Caco-2 (cell line): ENCODE data around the gene ATXN7L1. TPM values are rescaled to one million over a fixed set of nuclear protein-coding genes. Genes with fewer than 3 reads are reported as not detected.

Experiments used
- BruUV-seq: library from RNA; stranded (reverse); fragments of 400-500 nt; replicated peaks from 2 replicates; lab custom pipeline; 2021; lab: Mats Ljungman, UMichigan
- CTCF ChIA-PET: fragments of 300-600 bp; sonication (Branson Sonifier 250); formaldehyde crosslinking; loops from one replicate; lab custom pipeline; 2022; ENCODE audit warnings: antibody characterized with exemption; lab: Charles Lee
- POLR2A ChIA-PET: fragments of 300-600 bp; sonication (Branson Sonifier 250); formaldehyde crosslinking; loops from one replicate; lab custom pipeline; 2022; ENCODE audit warnings: antibody characterized with exemption; lab: Charles Lee
- DNase-seq, 2 experiments: peaks; one replicate each; pipeline versions ENCODE4 v3.0.0 to v3.0.0-alpha.2; 2020 to 2022
- H3K27me3 ChIP-seq: replicated peaks from 2 replicates; pipeline ENCODE4 v1.6.0; 2011; ENCODE audit warnings: low read length; ENCODE audit not compliant: control insufficient read depth, insufficient read depth
- H3K36me3 ChIP-seq: 2 replicates; pipeline ENCODE4 v1.5.1; 2011; ENCODE audit warnings: low read length; ENCODE audit not compliant: control insufficient read depth, insufficient read depth
- H3K4me1 ChIP-seq: fragments of 250-450 bp; sonication (Bioruptor Pico); 2 replicates; pipeline ENCODE4 v1.5.1; 2020; ENCODE audit warnings: mild to moderate bottlenecking
- H3K4me3 ChIP-seq: 2 replicates; pipeline ENCODE4 v1.5.1; 2011; ENCODE audit warnings: low read depth, mild to moderate bottlenecking, control low read depth, low read length
- H3K9me3 ChIP-seq: fragments of 250-450 bp; sonication (Bioruptor Pico); 2 replicates; pipeline ENCODE4 v1.5.1; 2020; ENCODE audit warnings: mild to moderate bottlenecking, moderate library complexity
- H3K27ac Mint-ChIP-seq: one replicate; pipeline ENCODE4 v1.8.0; 2022; ENCODE audit warnings: mixed read lengths; ENCODE audit not compliant: unreplicated experiment
- H3K27me3 Mint-ChIP-seq: one replicate; pipeline ENCODE4 v1.8.0; 2022; ENCODE audit warnings: mixed read lengths; ENCODE audit not compliant: insufficient read depth, unreplicated experiment
- H3K36me3 Mint-ChIP-seq: one replicate; pipeline ENCODE4 v1.8.0; 2022; ENCODE audit warnings: mild to moderate bottlenecking, mixed read lengths; ENCODE audit not compliant: insufficient read depth, unreplicated experiment
- H3K4me1 Mint-ChIP-seq: one replicate; pipeline ENCODE4 v1.8.0; 2022; ENCODE audit warnings: low read depth, mixed read lengths; ENCODE audit not compliant: unreplicated experiment
- H3K4me3 Mint-ChIP-seq: one replicate; pipeline ENCODE4 v1.8.0; 2022; ENCODE audit warnings: mild to moderate bottlenecking, moderate library complexity, mixed read lengths; ENCODE audit not compliant: unreplicated experiment
- H3K9me3 Mint-ChIP-seq: one replicate; pipeline ENCODE4 v1.8.0; 2022; ENCODE audit warnings: mixed read lengths; ENCODE audit not compliant: unreplicated experiment
- CTCF ChIP-seq, 2 experiments: fragments of 200-600 bp in 1 of 2; IDR thresholded peaks; 1 replicate in 1 of 2; 2 replicates in 1 of 2; pipeline versions ENCODE4 v1.5.1 to v1.8.0; 2011 to 2022; ENCODE audit warnings: antibody characterized with exemption in 1 of 2, control low read depth in 1 of 2, inconsistent platforms in 1 of 2, low read depth in 1 of 2, low read length in 1 of 2, mild to moderate bottlenecking in 1 of 2, moderate library complexity in 1 of 2; ENCODE audit not compliant: insufficient read depth in 1 of 2, severe bottlenecking in 1 of 2, unreplicated experiment in 1 of 2
- intact Hi-C: fragments of 100-400 bp; cut with micrococcal nuclease; formaldehyde crosslinking; loops from one replicate; pipeline ENCODE4 v1.10.0; 2022; ENCODE audit not compliant: unreplicated experiment
- total RNA-seq: library from RNA; stranded (reverse); gene quantifications from 2 replicates; pipeline ENCODE4 v1.2.3, GENCODE V29; 2022

Gene ATXN7L1
- total RNA-seq, 1 experiment from 2014 or later, result 14.1 TPM

GRCh38 chr7:105778956-105779355 lies 97.4 kb downstream of the ATXN7L1 start:
- Mint-ChIP-seq H3K27me3 (no peaks in the 10 kb centered on the region), H3K4me1 (peaks cover 6% of the 10 kb centered on the region), H3K27ac (no peak overlapping the region), H3K9me3 (no peaks in the 10 kb centered on the region), H3K36me3 (no peaks in the 10 kb centered on the region), H3K4me3 (no peak overlapping the region)
- BruUV-seq, result no TSS peak
- POLR2A ChIA-PET, result no interaction called here
- CTCF ChIA-PET, result no interaction called here
- intact Hi-C loops, result no loop called here
- no peaks in the 10 kb centered on the region for H3K36me3 ChIP-seq
- DNase-seq, result no peak
- no peaks in the 10 kb centered on the region for H3K9me3 ChIP-seq
- H3K27me3 ChIP-seq, result no peaks in the 10 kb centered on the region
- H3K4me3 ChIP-seq, result no peak overlapping the region
- peaks cover 10% of the 10 kb centered on the region for H3K4me1 ChIP-seq
- TF ChIP-seq CTCF (IDR thresholded peaks at IDR 0.05; ENCODE audit: insufficient read depth in 1 of 2, low read depth in 1 of 2, low read length in 1 of 2, severe bottlenecking in 1 of 2, unreplicated experiment in 1 of 2), result no peak

- DNase-seq, result no peak
- no peaks in the 10 kb centered on the region for H3K27me3 ChIP-seq
- H3K4me3 ChIP-seq, result no peak overlapping the region
- no TSS peak for BruUV-seq
- no peak overlapping the region for H3K27ac Mint-ChIP-seq
- intact Hi-C loops, result no loop called here
- peaks cover 10% of the 10 kb centered on the region for H3K4me1 ChIP-seq
- H3K36me3 Mint-ChIP-seq, result no peaks in the 10 kb centered on the region
- POLR2A ChIA-PET, result no interaction called here
- no peaks in the 10 kb centered on the region for H3K36me3 ChIP-seq
- peaks cover 6% of the 10 kb centered on the region for H3K4me1 Mint-ChIP-seq
- TF ChIP-seq CTCF (IDR thresholded peaks at IDR 0.05; ENCODE audit: insufficient read depth in 1 of 2, low read depth in 1 of 2, low read length in 1 of 2, severe bottlenecking in 1 of 2, unreplicated experiment in 1 of 2), result no peak
- no peaks in the 10 kb centered on the region for H3K9me3 ChIP-seq
- H3K4me3 Mint-ChIP-seq, result no peak overlapping the region
- no peaks in the 10 kb centered on the region for H3K9me3 Mint-ChIP-seq
- CTCF ChIA-PET, result no interaction called here
- no peaks in the 10 kb centered on the region for H3K27me3 Mint-ChIP-seq
Measured at GRCh38 chr7:105776986-105777910, 99.2 kb downstream of the ATXN7L1 start.

- Histone ChIP-seq H3K27me3 (no peaks in the 10 kb centered on the region), H3K36me3 (no peaks in the 10 kb centered on the region), H3K4me3 (no peak overlapping the region), H3K9me3 (no peaks in the 10 kb centered on the region), H3K4me1 (peaks cover 10% of the 10 kb centered on the region)
- Mint-ChIP-seq H3K27me3 (no peaks in the 10 kb centered on the region), H3K9me3 (no peaks in the 10 kb centered on the region), H3K4me1 (peaks cover 6% of the 10 kb centered on the region), H3K4me3 (no peak overlapping the region), H3K36me3 (no peaks in the 10 kb centered on the region), H3K27ac (no peak overlapping the region)
- POLR2A ChIA-PET, result no interaction called here
- BruUV-seq, result no TSS peak
- intact Hi-C loops, result no loop called here
- TF ChIP-seq CTCF (IDR thresholded peaks at IDR 0.05; ENCODE audit: insufficient read depth in 1 of 2, low read depth in 1 of 2, low read length in 1 of 2, severe bottlenecking in 1 of 2, unreplicated experiment in 1 of 2), result no peak
- peak; percentile 41 to 81 for DNase-seq
- CTCF ChIA-PET, result interaction anchor here (0.6 to 1.0 kb wide), 3 partner anchors 11 to 227 kb away, joined by 3 to 7 read pairs (median 4); no protein-coding TSS in a partner anchor
Measured at GRCh38 chr7:105776068-105776790, 100.2 kb downstream of the ATXN7L1 start.
